ENCODE measurements around the gene CBR1. TPM values are rescaled to one million over a fixed set of nuclear protein-coding genes. Genes with fewer than 3 reads are reported as not detected.
A peak's percentile ranks its signal among the peaks of the same experiment; 100 is the strongest.

CBR1 gene
- polyA plus RNA-seq, 3 donors, result 36.9 to 114 (median 100) TPM

DNA sequence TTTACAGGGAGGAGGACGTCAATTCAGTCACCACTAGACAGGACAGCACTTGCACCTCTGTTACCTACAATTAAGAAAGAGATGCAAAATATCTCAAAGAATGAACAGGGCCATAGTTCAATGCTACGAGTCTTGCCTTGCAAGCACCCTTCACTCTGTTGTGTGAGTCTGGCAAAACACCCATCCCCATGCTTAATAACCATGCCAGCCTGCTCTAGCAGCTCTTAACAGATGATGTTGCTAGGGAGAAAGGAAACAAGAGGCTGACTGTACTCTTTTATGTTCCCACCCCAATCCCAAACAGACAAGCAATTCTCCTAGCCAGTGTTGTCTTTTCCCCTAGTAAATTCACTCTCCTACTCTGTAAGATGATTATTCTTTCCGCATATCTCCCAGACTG lies 5.3 kb downstream of the CBR1 start:
- H3K9me3 ChIP-seq (replicated peaks in 1 of 2; ENCODE audit: control insufficient read depth in 1 of 2, insufficient read depth in 1 of 2, low read length in 2 of 2), result no peaks in the 10 kb centered on the region
- no peak overlapping the region for H3K9ac ChIP-seq (ENCODE audit: insufficient read depth, low read length, poor library complexity, severe bottlenecking)
- H3K4me1 Mint-ChIP-seq, result peaks cover 65% of the 10 kb centered on the region
- peaks cover 0 to 7% (median 0%) of the 10 kb centered on the region in 7 donors for H3K9me3 Mint-ChIP-seq
- no peak overlapping the region for H2AFZ ChIP-seq (ENCODE audit: insufficient read depth, low read depth, low read length, poor library complexity, severe bottlenecking)
- peaks cover 3% of the 10 kb centered on the region for H4K20me1 ChIP-seq (ENCODE audit: insufficient read depth, low read length)
- no peak for DNase-seq
- H3K4me1 ChIP-seq (ENCODE audit: control insufficient read depth in 1 of 2, insufficient read depth in 2 of 2, low read length in 2 of 2), result peaks cover 46 to 54% of the 10 kb centered on the region in 2 donors
- H3K27ac Mint-ChIP-seq, result peak overlapping the region in 1 of 7 donors; percentile 31
- H3K4me2 ChIP-seq (replicated peaks; ENCODE audit: extremely low read depth, low read length, poor library complexity, severe bottlenecking), result no peak overlapping the region
- peaks cover 0 to 3% (median 0%) of the 10 kb centered on the region in 3 donors for H3K27me3 Mint-ChIP-seq (ENCODE audit: low read depth in 3 of 3)
- peaks cover 16 to 37% of the 10 kb centered on the region in 2 donors for H3K36me3 ChIP-seq (replicated peaks in 1 of 2; ENCODE audit: control insufficient read depth in 1 of 2, insufficient read depth in 2 of 2, low read length in 2 of 2)
- H3K27ac ChIP-seq (ENCODE audit: low read depth in 1 of 2, low read length in 2 of 2), result no peak overlapping the region
- intact Hi-C loops (cut with micrococcal nuclease), result no loop called here
- H3K4me3 Mint-ChIP-seq, result no peak overlapping the region
- no peak overlapping the region for H3K4me3 ChIP-seq (replicated peaks in 1 of 3; ENCODE audit: low read depth in 2 of 3, low read length in 3 of 3)
- no peaks in the 10 kb centered on the region for H3K27me3 ChIP-seq (ENCODE audit: control insufficient read depth in 2 of 2, insufficient read depth in 2 of 2, low read length in 2 of 2)
- H3K79me2 ChIP-seq (ENCODE audit: insufficient read depth, low read length), result peaks cover 10% of the 10 kb centered on the region
- no peak for TF ChIP-seq CTCF (IDR thresholded peaks at IDR 0.05)
- peaks cover 28 to 31% of the 10 kb centered on the region in 2 donors for H3K36me3 Mint-ChIP-seq
- 100% methylated on average over 1 of the region's 3 CpGs for WGBS (ENCODE audit: insufficient coverage)

DNA sequence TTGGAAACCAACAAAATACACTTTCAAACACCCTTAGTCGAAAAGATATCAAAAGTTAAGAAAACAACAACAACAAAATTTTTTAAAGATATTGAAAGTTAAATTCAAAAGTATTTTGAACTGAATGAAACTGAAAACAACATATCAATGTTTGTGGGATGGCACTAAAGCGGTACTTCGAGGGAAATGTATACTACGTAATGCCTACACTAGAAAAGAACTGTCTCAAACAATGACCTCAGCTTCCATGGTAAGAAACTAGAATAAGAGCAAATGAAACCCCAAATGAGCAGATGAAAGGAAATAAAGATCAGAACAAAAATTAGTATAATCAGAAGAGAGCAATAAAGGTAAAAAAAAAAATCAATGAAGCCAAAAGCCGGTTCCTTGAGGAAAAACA lies 6.1 kb downstream of the CBR1 start:
- Histone ChIP-seq H3K36me3 (replicated peaks in 1 of 2; ENCODE audit: control insufficient read depth in 1 of 2, insufficient read depth in 2 of 2, low read length in 2 of 2) (peaks cover 16 to 37% of the 10 kb centered on the region in 2 donors), H3K27me3 (ENCODE audit: control insufficient read depth in 2 of 2, insufficient read depth in 2 of 2, low read length in 2 of 2) (no peaks in the 10 kb centered on the region), H3K9ac (ENCODE audit: insufficient read depth, low read length, poor library complexity, severe bottlenecking) (no peak overlapping the region), H2AFZ (ENCODE audit: insufficient read depth, low read depth, low read length, poor library complexity, severe bottlenecking) (no peak overlapping the region), H3K4me3 (replicated peaks in 1 of 3; ENCODE audit: low read depth in 2 of 3, low read length in 3 of 3) (no peak overlapping the region), H3K4me1 (ENCODE audit: control insufficient read depth in 1 of 2, insufficient read depth in 2 of 2, low read length in 2 of 2) (peaks cover 39 to 46% of the 10 kb centered on the region in 2 donors), H3K27ac (ENCODE audit: low read depth in 1 of 2, low read length in 2 of 2) (no peak overlapping the region), H3K79me2 (ENCODE audit: insufficient read depth, low read length) (peaks cover 5% of the 10 kb centered on the region), H3K9me3 (replicated peaks in 1 of 2; ENCODE audit: control insufficient read depth in 1 of 2, insufficient read depth in 1 of 2, low read length in 2 of 2) (no peaks in the 10 kb centered on the region), H3K4me2 (replicated peaks; ENCODE audit: extremely low read depth, low read length, poor library complexity, severe bottlenecking) (no peak overlapping the region), H4K20me1 (ENCODE audit: insufficient read depth, low read length) (peaks cover 3% of the 10 kb centered on the region)
- Mint-ChIP-seq H3K27me3 (ENCODE audit: low read depth in 3 of 3) (peaks cover 0 to 3% (median 0%) of the 10 kb centered on the region in 3 donors), H3K4me3 (no peak overlapping the region), H3K36me3 (peaks cover 28 to 29% of the 10 kb centered on the region in 2 donors), H3K9me3 (peaks cover 0 to 7% (median 0%) of the 10 kb centered on the region in 7 donors), H3K4me1 (peaks cover 58% of the 10 kb centered on the region), H3K27ac (no peak overlapping the region)
- intact Hi-C loops (cut with micrococcal nuclease), result no loop called here
- TF ChIP-seq CTCF (IDR thresholded peaks at IDR 0.05), result no peak
- no peak for DNase-seq
- no CpG with 5 or more reads among the region's 5 CpGs for whole genome bisulfite sequencing (ENCODE audit: insufficient coverage)
